GM23338 (cell line): Measurements from ENCODE around the gene IFNLR1. TPM values are rescaled to one million over a fixed set of nuclear protein-coding genes. Genes with fewer than 3 reads are reported as not detected.

Source experiments
- ATAC-seq: fragments of 200-7000 bp; cut with Tn5 transposase; 3 replicates; pipeline ENCODE4 v1.9.1; 2020
- DNase-seq: peaks from one replicate; pipeline ENCODE4 v3.0.0-alpha.2; 2015; ENCODE audit warnings: low spot score
- H2AFZ ChIP-seq: fragments of 200-600 bp; sonication (generic); 2 replicates; pipeline ENCODE4 v1.8.0; 2016; ENCODE audit warnings: antibody characterized with exemption, mild to moderate bottlenecking, moderate library complexity
- H3F3A ChIP-seq: fragments of 200-600 bp; sonication (generic); replicated peaks from 2 replicates; pipeline ENCODE4 v1.8.0; 2017; ENCODE audit warnings: antibody characterized with exemption, mixed run types, low read depth
- H3K27ac ChIP-seq: fragments of 200-600 bp; sonication (generic); 2 replicates; pipeline ENCODE4 v1.6.1; 2016; ENCODE audit warnings: low read depth
- H3K27me3 ChIP-seq: fragments of 200-600 bp; sonication (generic); 2 replicates; pipeline ENCODE4 v1.8.0; 2016; ENCODE audit warnings: mild to moderate bottlenecking, mixed run types, moderate library complexity; ENCODE audit not compliant: insufficient read depth
- H3K36me3 ChIP-seq: fragments of 200-600 bp; sonication (generic); 2 replicates; pipeline ENCODE4 v1.8.0; 2016; ENCODE audit warnings: mild to moderate bottlenecking; ENCODE audit not compliant: insufficient read depth
- H3K4me1 ChIP-seq: fragments of 200-600 bp; sonication (generic); 2 replicates; pipeline ENCODE4 v1.8.0; 2016; ENCODE audit warnings: mild to moderate bottlenecking, moderate library complexity; ENCODE audit not compliant: insufficient read depth
- H3K4me2 ChIP-seq: fragments of 200-600 bp; sonication (generic); 2 replicates; pipeline ENCODE4 v1.7.1; 2017; ENCODE audit warnings: mixed run types
- H3K4me3 ChIP-seq: fragments of 200-600 bp; sonication (generic); 2 replicates; pipeline ENCODE4 v1.6.1; 2016; ENCODE audit warnings: mixed run types
- H3K79me2 ChIP-seq: fragments of 200-600 bp; sonication (generic); replicated peaks from 2 replicates; pipeline ENCODE4 v1.8.0; 2017; ENCODE audit warnings: mild to moderate bottlenecking; ENCODE audit not compliant: insufficient read depth
- H3K9me2 ChIP-seq: fragments of 200-600 bp; sonication (generic); 2 replicates; pipeline ENCODE4 v1.8.0; 2017; ENCODE audit not compliant: insufficient read depth
- H4K20me1 ChIP-seq: fragments of 200-600 bp; sonication (generic); replicated peaks from 2 replicates; pipeline ENCODE4 v1.8.0; 2017; ENCODE audit warnings: mild to moderate bottlenecking; ENCODE audit not compliant: insufficient read depth
- H3K27ac Mint-ChIP-seq: 2 replicates; pipeline ENCODE4 v1.8.0; 2020; ENCODE audit warnings: inconsistent platforms, mild to moderate bottlenecking, moderate library complexity, mixed read lengths
- H3K27me3 Mint-ChIP-seq: 3 replicates; pipeline ENCODE4 v1.8.0; 2022; ENCODE audit warnings: low read depth, mild to moderate bottlenecking, moderate library complexity, mixed read lengths, inconsistent platforms; ENCODE audit not compliant: insufficient read depth, poor library complexity
- H3K36me3 Mint-ChIP-seq: 3 replicates; pipeline ENCODE4 v1.8.0; 2021; ENCODE audit warnings: low read depth, mild to moderate bottlenecking, inconsistent platforms, moderate library complexity, mixed read lengths
- H3K4me1 Mint-ChIP-seq: 3 replicates; pipeline ENCODE4 v1.8.0; 2020; ENCODE audit warnings: mild to moderate bottlenecking, inconsistent platforms, mixed read lengths
- H3K4me3 Mint-ChIP-seq: 3 replicates; pipeline ENCODE4 v1.8.0; 2021; ENCODE audit warnings: moderate library complexity, mild to moderate bottlenecking, inconsistent platforms, mixed read lengths
- H3K9me3 Mint-ChIP-seq: 3 replicates; pipeline ENCODE4 v1.8.0; 2020; ENCODE audit warnings: moderate library complexity, mild to moderate bottlenecking, inconsistent platforms, mixed read lengths
- CTCF ChIP-seq, 2 experiments: fragments of 200-600 bp in 1 of 2; sonication (generic) in 1 of 2; conservative IDR thresholded peaks; 2 replicates each; pipeline versions ENCODE4 v1.5.1 to v1.6.1; 2016 to 2017; ENCODE audit warnings: antibody characterized with exemption in 2 of 2, low read depth in 2 of 2, mild to moderate bottlenecking in 2 of 2, moderate library complexity in 1 of 2
- EZH2phosphoT487 ChIP-seq: fragments of 200-600 bp; sonication (generic); IDR thresholded peaks from one replicate; pipeline ENCODE4 v1.8.1; 2018; ENCODE audit warnings: antibody characterized with exemption; ENCODE audit not compliant: unreplicated experiment
- NANOG ChIP-seq: IDR thresholded peaks from 2 replicates; pipeline ENCODE4 v1.6.1; 2016; ENCODE audit warnings: antibody characterized with exemption, borderline replicate concordance
- REST ChIP-seq: IDR thresholded peaks from one replicate; pipeline ENCODE4 v1.6.1; 2018; ENCODE audit warnings: antibody characterized with exemption; ENCODE audit not compliant: unreplicated experiment
- ZNF114 ChIP-seq: fragments of 250-450 bp; sonication (Bioruptor Pico); IDR thresholded peaks from 2 replicates; pipeline ENCODE4 v1.5.0; 2020; ENCODE audit warnings: mild to moderate bottlenecking, moderate library complexity
- ZNF331 ChIP-seq: fragments of 250-450 bp; sonication (Bioruptor Pico); IDR thresholded peaks from 2 replicates; pipeline ENCODE4 v1.5.0; 2020; ENCODE audit warnings: low read depth, mild to moderate bottlenecking, moderate library complexity
- ZNF462 ChIP-seq: fragments of 250-450 bp; sonication (Bioruptor Pico); IDR thresholded peaks from 2 replicates; pipeline ENCODE4 v1.5.0; 2020; ENCODE audit warnings: mild to moderate bottlenecking, moderate library complexity
- polyA plus RNA-seq: library from polyadenylated mRNA; unstranded; fragments of >200 nt; fragmentation: Nextera tagmentation; extraction: Ambion mirVana; gene quantifications from 2 replicates; pipeline ENCODE4 v1.2.1, GENCODE V29; 2016
- total RNA-seq: library from RNA; depleted of rRNA; stranded (reverse); fragments of >200 nt; shearing (Covaris generic); gene quantifications from 2 replicates; pipeline ENCODE4 v1.2.3, GENCODE V29; 2014

The IFNLR1 gene
- total and polyA plus RNA-seq, 2 experiments from 2014 or later, result 4.2 to 6.2 TPM

GRCh38 chr1:24193046-24193445, 6.0 kb upstream of the IFNLR1 start:
- DNase-seq, result peak; percentile 30
- no peaks in the 10 kb centered on the region; the same call in 2 of the 3 replicates for H3K36me3 Mint-ChIP-seq
- Histone ChIP-seq H3K4me3 (no peak overlapping the region), H3K27me3 (no peaks in the 10 kb centered on the region), H2AFZ (no peak overlapping the region), H3K4me2 (no peak overlapping the region), H3K79me2 (no peaks in the 10 kb centered on the region), H3K9me2 (no peaks in the 10 kb centered on the region), H3F3A (no peaks in the 10 kb centered on the region), H4K20me1 (no peaks in the 10 kb centered on the region), H3K36me3 (no peaks in the 10 kb centered on the region), H3K4me1 (peaks cover 6% of the 10 kb centered on the region; the same call in 1 of the 2 replicates), H3K27ac (no peak overlapping the region)
- ATAC-seq, result peak; percentile 39
- no peak overlapping the region for H3K27ac Mint-ChIP-seq
- H3K4me3 Mint-ChIP-seq, result no peak overlapping the region
- TF ChIP-seq REST, result no peak
- no peak for TF ChIP-seq ZNF114 (CRISPR knock-in tag)
- H3K27me3 Mint-ChIP-seq, result peaks cover 7% of the 10 kb centered on the region
- no peaks in the 10 kb centered on the region for H3K9me3 Mint-ChIP-seq
- H3K4me1 Mint-ChIP-seq, result peaks cover 1% of the 10 kb centered on the region; the same call in 2 of the 3 replicates

GRCh38 chr1:24191860-24192259, 4.8 kb upstream of the IFNLR1 start:
- no peak overlapping the region for H3K4me2 ChIP-seq
- H3K9me3 Mint-ChIP-seq, result no peaks in the 10 kb centered on the region; the same call in 2 of the 3 replicates
- no peak for ATAC-seq

More at GRCh38 chr1:24191860-24192259, 4.8 kb upstream of the IFNLR1 start:
- H3K27ac Mint-ChIP-seq, result no peak overlapping the region
- H3K27ac ChIP-seq, result no peak overlapping the region
- H3K27me3 Mint-ChIP-seq, result peaks cover 14% of the 10 kb centered on the region
- H3K4me3 ChIP-seq, result no peak overlapping the region
- no peaks in the 10 kb centered on the region for H3F3A ChIP-seq
- no peaks in the 10 kb centered on the region for H3K79me2 ChIP-seq
- no peaks in the 10 kb centered on the region for H4K20me1 ChIP-seq
- H3K27me3 ChIP-seq, result no peaks in the 10 kb centered on the region
- peaks cover 6% of the 10 kb centered on the region; the same call in 2 of the 3 replicates for H3K4me1 Mint-ChIP-seq
- peaks cover 6% of the 10 kb centered on the region; the same call in 1 of the 2 replicates for H3K4me1 ChIP-seq
- no peak for DNase-seq
- no peaks in the 10 kb centered on the region for H3K9me2 ChIP-seq
- H3K36me3 ChIP-seq, result no peaks in the 10 kb centered on the region
- TF ChIP-seq ZNF462 (CRISPR knock-in tag), result no peak
- no peak for TF ChIP-seq CTCF (conservative IDR thresholded peaks at IDR 0.05; ENCODE audit: low read depth in 2 of 2)
- no peak for TF ChIP-seq NANOG
- TF ChIP-seq ZNF331, result no peak
- no peak for TF ChIP-seq EZH2phosphoT487
- no peak overlapping the region for H2AFZ ChIP-seq
- H3K4me3 Mint-ChIP-seq, result no peak overlapping the region
- no peaks in the 10 kb centered on the region; the same call in 2 of the 3 replicates for H3K36me3 Mint-ChIP-seq
